ENCODE results near the gene MYT1.

MYT1 gene

DNA sequence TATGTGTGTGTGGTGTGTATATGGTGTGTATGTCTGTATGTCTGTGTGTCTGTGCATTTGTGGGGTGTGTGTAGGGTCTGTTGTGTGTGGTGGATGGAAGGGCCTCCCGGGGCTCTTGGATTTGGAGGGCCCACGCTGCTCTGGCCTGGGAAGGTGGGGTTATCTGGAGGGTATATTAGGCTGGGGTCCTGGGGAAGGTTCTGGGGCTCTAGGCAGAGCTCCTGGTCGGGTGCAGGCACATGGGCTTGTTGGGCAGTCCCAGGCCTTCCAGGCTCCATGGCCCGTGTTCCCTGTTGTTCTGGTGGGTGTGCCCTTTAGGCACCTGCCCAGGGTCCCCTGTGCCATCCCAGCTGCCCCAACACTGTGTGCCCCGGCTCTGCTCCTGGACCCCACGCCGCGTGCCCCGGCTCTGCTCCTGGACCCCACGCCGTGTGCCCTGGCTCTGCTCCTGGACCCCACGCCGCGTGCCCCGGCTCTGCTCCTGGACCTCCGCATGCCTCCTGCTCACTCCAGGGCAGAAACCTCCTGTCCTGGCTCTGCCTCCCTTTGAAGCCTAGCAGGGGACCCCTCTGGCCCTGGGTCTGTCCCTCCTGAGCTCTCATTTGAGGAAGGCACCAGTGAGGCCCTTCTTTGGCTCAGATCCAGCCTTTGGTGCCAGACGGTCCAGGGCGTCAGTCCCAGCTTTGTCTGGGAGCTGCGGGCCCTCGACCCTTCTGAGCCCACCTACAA, 10.2 kb upstream of the MYT1 start:
- DNase-seq (ENCODE audit: low read depth), result no peak

DNA sequence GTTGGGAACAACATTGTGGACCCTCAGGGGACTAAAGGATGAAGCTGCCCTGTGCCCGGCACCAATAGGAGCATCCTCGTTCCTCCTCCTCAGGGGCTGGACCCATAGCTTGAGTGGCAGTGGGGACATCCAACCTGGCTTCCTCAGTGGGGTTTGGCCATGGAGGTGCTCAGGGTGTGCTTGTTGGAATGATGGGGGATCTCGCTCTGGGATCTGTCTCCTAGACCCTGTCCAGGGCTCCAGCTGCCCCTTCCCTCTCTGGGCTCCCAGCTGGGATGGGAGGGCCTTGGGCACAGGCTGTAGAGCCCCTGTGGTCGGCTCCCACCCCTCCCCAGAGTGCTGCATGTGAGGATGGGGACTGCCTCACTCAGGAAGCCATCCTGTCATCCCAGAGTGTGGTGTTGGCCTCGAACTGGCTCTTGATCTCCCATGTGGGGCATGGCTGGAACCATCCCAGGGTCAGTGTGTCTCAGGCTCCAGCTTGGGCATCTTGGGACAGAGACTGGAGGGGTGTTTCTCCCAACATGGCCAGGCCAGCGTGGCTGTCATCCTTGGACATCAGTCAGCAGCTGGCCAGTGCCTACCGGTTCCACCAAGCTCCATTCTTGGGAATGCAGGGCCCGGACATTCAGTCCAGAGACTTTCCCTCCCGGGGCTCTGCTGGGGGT, 9.5 kb upstream of the MYT1 start:
- no peak for DNase-seq (ENCODE audit: low read depth)

DNA sequence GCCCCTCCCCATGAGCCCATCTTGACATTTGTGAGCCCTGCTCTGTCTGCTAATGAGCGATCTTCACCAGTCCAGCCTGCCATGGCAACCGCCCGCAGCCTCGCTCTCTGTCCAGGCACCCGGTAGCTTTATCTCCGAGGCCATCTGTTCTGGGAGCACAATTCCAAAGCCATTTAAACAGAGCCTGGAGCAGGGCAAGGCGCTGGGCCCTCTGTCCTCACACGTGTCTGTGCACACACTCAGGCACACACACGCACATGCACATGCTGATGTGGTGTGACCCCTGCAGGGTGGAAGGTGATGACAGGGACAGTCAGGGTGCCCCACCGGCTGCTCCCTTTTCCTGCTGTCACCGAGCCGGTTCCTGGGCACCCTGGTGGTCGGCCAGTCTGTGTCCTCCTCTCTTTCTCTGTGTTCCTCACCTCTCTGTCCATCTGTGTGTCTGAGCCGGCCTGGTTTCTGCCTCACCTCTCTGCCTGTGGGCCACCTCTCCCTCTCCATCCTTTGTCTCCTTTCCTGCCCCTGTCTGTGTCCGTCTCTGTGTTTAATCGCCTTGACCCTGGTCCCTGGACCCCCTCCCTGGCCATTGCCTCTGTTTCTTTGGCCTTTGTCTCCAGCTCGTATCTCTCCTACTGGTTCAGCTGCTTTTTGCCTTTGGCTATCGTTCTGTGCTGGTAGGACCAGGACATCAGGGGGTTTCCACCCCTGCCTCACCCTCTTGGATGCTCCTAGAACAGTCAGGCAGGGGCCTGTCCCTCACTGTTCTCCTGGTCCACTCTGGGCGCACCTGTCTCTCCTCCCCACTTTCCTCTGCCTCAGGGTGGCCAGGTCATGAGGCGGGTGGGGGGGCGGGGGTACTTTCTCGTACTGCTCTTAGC, 8.8 kb upstream of the MYT1 start:
- no peak for DNase-seq (ENCODE audit: low read depth)

DNA sequence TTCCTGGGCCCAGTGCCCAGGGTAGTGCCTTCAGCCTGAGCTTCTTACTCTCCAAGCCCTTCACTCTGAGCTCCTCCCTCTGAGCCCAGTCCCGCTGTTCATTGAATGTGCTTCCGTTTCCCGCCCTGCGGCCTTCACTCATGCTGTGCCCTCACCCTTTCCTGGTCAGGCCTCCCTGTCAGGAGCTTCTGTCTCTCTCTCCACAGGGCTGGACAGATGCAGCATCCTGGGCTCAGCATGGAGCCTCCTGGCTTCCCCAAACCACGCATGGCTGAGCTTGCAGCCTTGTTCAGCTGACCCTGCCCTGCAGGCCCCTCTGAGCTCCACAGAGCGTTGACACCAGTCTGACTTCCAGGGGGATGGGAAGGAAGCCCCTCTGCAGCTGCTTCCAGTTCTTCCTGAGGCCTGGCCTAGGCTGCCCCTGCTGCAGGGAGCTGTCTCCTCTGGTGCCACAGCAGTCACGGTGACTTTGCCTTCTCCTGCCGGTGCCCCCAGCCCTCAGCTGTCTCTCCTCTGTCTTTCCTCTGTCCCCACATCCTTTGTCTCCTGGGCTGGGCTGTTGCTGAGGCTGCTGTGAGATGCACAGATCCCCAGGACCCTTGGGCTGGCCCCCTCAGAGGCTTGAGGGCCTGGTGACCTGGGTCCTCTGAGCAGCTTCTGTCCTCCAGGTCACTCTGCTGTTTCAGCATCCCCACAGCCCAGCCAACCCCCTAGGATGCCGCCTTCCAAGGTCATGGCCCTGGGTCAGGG, 7.9 kb upstream of the MYT1 start:
- no peak for DNase-seq (ENCODE audit: low read depth)

DNA sequence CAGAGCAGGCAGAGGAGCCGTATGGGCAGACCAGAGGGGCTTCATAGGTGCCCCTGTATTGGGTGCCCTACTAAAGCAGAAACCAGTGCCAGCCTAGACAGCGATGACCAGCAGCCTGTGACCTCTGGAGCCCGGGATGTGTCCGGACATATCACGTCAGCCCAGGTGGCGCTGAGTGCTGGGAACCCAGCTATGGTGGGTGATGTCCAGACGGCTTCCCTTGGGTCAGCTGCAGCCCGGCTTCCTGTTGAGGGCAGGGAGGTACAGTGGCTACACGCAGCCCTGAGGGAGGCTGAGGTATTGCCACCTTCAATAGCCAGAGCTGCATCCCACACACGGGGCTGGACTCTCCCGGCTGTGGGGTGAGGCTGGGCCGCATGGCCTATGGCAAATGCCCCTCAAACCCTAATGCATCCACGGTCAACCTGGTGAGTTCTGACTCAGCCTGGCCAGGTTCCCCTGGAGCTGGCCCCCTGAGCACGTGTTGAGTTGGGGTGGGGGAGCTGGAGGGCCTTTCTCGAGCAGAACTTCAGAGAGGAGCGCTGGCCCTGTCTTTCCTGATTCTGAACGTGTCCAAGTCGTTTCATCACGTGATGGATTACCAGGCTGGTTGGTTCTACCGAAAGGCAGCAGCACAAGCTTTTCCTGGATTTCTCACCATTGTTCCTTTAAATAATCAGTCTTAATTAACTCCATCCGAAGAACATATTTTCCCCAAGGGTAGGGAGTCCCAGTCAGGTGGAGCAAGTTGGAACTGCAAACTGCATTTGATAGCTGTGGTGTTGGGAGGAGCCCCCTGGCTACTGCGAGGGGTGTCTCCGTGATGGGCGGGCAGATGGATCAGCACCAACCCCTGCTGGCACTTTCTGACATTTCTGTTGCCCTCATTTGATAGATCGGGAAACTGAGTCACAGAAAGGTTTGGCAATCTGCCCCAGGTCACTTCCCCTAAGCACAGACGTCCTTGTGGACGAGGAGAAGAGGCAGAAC, 7.1 kb upstream of the MYT1 start:
- no peak for DNase-seq (ENCODE audit: low read depth)

DNA sequence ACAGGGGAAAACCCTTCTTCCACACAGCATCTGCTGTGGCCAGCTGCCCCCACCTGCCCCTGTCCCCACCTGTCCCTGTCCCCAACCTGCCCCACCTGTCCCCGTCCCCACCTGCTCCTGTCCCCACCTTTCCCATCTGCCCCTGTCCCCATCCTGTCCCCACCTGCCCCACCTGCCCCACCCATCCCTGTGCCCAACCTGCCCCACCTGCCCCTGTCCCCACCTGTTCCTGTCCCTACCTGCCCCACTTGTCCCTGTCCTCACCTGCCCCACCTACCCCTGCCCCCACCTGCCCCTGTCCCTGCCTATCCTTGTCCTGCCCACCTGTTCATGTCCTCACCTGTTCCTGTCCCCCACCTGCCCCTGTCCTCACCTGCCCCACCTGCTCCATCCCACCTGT, 6.4 kb upstream of the MYT1 start:
- DNase-seq (ENCODE audit: low read depth), result no peak

DNA sequence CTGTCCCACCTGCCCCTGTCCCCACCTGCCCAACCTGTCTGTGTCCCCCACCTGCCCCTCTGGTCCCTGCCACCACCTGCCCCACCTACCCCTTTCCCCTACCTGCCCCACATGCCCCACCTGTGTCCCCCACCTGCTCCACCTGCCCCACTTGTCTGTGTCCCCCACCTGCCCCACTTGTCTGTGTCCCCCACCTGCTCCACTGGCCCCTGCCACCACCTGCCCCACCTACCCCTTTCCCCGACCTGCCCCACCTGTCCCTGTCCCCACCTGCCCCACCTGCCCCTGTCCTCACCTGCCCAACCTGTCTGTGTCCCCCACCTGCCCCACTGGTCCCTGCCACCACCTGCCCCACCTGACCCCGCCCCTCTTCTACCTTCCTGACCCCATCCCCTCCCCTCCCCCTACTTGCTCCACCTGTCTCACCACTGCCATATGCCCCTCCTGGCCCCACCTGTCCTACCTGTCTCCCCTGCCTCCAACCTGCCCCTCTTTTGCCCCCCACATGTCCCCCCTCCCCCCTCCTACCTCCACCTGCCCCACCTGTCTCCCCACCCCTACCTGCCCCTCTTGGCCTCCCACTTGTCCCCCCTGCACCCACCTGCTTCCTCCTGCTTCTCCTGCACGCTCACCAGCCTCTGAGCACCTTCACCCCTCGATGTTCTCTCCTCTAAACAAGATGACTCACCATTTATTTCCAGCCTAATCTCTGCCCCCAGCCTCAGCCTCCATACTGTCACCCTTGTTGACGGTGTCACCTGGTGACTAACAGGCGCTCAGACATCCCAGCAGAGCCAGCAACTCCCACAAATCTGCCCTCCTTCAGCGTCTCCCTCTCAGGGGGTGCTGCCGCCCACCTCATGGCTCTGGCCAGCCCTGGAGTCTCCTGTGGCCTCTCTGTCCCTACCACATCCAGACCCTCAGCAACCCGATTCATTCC, 5.6 kb upstream of the MYT1 start:
- no peak for DNase-seq (ENCODE audit: low read depth)

DNA sequence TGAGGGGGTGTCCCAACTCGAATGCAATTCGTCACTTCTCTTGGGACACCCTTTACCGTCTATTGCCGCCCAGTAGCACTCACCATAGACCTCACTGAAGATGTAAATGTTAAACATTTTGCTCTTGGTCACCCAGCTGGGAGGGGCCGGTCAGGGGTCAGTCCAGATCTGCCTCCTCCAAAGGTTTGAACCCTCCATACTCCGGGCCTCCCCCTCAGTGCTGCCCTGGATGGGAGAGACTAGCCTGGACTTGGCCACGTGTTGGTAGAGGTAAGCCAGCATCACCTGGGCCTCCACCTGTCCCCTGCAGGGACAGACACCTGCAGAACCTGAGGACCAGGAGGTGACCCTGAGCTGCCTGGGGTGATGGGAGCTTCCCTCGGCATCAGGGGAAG, 5.0 kb upstream of the MYT1 start:
- DNase-seq (ENCODE audit: low read depth), result no peak

DNA sequence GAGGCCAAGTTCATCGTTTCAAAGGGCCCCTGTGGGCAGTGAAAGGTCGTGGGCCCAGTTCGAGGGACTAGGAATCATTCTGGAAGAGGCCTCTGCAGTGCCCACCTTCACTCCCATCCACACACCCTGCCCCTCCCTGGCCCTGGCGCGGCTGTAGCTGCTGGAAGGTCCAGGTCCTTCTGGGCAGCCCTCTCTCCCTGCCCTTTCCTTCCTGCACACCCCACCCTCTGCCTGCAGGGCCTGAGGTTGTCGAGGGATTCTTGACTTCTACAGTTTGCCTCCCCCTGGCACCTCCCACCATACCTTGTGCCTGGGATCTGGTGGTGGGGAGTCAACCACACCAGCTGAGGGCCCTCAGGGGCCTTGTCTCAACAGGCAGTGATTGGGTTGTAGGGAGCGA, 4.5 kb upstream of the MYT1 start:
- no peak for DNase-seq (ENCODE audit: low read depth)

DNA sequence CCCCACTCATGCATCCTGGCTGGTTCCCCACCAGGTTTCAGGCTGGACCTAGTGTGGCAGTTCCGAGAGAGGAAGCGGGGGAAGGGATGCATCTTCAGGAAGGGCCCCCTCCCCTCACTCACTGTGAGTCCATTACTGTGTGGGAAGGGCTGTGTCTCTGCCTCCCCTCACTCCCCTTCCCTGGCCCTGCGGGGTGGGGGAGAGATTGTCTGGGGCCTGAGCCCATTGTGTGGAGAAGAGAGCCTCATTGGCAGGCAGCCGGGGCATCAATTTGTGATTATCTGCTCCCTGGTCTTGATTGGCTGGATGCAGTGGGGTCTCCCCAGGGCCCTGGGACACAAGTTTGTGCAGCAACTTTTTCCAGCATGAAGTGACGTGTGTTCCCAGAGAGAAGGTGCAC, 4.1 kb upstream of the MYT1 start:
- DNase-seq (ENCODE audit: low read depth), result no peak

DNA sequence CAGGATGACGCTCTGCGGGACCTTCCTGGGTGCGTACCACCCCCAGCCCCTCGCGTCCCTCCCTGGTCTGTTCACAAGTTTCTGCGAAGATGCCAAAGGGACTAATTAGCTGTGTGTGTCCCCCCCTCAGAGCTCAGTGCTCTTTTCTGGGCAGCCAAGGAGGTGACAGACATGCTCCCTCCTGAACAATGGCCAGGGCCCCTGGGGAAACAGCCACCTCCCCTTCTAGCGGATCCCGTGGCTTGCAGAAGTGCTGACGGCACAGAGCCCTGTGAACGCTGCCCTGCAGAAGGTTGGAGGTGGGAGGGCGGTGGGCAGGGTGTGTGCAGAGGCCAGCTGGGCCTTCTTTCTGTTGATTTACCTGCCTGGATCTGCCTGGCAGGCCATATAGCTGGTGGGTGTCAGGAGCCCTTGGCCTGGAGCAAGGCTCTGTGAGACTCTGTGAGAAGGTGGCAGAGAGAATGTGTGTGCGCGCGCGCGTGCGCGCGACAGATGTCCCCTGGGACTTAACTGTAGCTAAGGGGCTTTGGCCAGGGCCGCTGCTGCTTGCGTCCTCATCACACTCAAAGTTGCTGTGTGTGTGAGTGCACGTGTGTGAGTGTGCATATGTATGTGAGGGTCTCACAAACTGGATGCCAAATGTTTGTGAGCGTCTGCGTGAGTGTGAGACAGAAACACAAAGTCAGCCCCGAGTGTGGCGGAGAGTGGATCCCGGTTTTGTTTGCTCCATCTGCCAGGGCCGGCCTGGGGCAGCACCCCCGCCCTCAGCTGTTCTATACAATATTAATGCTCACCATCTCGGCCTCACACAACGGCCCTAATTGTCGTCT, 3.5 kb upstream of the MYT1 start:
- no peak for DNase-seq (ENCODE audit: low read depth)

DNA sequence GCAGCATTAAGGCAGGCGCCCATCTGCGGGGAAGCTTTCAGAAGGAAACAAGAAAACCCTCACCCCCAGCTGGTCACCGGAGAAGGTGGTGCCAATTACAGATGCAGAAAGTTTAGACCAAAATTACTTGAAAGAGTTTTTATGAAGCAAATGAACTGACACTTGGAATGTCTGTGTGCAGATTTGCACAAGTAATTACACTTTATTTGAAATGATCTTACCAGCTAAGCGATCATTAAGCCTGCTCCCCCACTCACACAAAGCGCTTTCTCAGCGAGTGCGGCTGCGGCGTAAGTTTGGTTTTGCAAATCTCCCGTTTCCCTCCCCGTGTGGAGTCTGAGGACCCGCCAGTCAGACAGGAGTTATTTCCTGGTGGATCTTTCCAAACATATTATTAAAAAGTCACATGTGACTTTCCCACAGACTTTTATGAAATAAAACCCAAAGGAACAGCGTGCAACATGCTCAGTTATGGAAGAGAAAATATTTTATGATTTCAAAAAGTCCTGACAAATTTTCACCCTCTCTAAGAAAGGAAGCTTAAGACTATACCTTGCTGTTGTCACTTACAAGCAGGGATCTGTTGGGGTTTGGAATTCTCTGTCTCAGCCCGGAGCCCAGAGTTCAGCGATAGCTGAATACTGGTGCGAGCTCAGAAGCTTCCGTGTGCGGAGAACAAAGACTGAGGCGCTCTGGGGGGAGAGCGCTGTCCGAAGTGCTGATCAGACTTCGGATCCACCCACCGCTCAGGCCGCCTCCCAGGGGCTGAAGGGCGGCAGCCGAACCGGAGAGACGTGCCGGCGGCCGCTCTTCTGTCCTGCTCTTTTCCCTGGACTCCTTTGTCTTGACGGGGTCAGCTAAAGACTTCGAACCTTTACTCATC, 2.7 kb upstream of the MYT1 start:
- peak; percentile 5 for DNase-seq (ENCODE audit: low read depth)

DNA sequence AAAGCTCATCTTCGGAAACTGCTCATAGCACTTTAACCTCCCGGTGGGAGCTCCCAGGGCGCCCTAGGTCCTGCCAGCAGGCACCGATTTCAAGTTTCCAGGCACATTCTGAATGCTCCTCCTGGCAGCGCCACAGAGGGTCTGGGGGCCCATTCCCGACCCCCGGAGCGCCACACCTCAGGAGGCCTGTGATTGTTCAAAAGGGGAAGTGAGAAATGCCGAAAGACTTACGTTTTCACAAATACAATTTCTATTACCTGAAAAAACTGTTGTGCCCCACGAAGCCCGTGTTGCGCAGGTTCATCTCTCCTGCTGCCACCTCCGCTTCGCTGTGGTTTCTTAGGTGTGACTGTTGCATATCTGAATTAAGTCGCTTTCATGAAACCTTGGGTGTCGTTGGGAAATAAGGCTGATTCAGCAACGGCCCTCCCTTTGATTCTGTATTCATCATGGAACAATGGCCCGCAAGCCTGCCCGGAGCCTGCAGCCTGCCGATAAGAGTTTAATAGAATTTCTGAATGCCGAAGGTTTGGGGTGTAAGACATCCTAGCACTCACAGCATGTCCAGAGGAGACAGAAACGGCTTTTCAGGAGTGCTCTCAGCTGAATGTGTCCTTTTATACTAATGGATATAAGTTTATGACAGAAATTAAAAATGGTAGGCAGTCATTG, 1.9 kb upstream of the MYT1 start:
- no peak for DNase-seq (ENCODE audit: low read depth)

DNA sequence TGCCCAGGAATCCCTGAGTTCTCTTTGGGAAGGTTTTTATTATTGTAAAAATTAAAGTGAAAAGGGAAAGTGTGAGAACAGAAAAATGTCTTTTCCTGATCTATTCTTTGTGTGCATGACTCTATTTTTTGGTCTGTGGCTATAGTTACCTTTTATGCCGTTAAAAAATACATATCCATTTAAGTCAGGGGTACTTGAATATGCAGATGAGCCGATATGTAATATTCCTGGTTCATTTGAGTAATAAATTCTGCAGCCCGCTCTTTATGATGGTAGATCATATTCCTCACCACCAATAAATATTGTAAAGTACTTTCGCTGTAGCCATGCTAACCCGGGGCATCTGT, 503 bp upstream of the MYT1 start:
- no peak for DNase-seq (ENCODE audit: low read depth)

DNA sequence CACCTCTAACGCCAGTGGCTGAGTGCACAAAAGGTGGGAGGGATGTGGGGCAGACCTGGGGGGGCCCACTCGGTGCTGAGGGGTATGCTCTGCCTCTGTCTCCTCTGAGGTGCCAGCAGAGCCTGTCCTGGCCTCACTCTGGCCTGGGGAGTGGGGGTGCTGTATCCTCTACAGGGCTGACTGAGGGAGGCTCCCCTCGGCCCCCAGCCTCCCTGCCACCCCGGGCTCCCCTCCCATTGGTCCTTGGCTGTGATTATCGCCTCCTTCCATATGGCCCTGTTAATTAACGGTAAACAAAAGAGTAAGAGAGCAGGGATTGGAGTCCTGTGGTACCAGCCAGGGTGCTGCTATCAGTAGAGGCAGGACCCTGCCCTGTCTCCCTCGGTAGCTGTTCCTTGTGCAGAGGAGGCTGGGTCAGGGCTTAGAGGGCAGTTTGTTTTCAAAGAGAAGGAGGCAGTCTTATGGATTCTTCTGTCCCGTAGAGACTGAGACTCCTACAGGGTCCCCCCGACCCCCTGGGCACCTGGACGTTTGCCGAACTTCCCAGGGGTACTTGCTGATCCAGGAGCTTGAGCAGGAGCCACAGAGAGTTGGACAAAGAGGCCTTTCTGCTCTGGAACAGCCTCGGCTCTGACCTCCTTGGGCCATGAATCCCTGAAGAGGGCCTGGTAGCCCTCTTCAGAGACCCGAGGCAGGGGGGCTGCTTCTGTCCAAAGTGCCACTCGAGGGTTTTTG, 1.8 kb downstream of the MYT1 start:
- DNase-seq (ENCODE audit: low read depth), result no peak

DNA sequence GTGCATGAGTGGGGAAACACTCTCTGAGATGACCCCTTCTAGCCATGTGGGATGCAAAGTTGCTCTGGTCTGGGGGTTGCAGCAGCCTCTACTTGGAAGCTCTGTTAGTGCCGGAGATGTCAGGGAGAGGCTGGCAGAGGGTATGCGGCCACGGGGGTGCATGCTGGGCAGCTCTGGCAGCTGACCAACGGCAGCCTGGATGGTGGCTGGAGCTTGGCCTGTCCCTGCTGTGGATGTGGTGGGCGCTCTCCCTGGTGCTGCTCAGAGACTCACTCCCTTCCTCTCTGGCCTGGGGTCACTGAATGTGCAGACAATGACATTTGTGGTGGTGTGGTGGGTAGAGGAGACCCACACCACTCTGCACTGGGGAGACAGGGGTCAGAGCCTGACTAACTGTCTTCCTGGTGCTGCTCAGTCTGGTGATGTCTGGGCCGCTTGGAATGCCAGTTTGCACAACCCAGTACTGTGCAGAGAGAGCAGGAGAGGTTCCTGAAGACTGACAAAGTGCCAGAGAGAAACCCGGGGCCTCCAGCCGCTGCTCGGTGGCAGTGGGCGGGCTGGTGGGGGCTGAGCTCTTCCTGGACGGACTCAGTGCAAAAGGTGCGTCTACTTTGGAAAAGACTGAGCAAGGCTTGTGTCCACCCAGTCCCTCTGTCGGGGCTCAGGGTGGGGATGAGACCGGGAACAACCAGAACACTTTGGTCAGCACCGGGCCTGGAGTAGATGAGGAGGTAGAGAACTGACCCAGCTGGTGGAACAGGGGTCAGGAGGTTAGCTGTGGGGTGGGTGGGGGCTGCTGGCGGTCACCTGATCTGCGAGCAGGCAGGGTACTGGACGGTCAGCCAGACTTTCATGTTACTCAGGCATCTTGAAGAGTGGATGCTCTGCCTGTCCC, 2.7 kb downstream of the MYT1 start:
- no peak for DNase-seq (ENCODE audit: low read depth)
